PC-3 (cell line): ENCODE measurements around the gene SEC63. TPM values are rescaled to one million over a fixed set of nuclear protein-coding genes. Genes with fewer than 3 reads are reported as not detected.

ENCODE experiments used
- ATAC-seq: fragments of 200-7000 bp; cut with Tn5 transposase; 2 replicates; pipeline ENCODE4 v1.9.1; 2020; ENCODE audit warnings: mild to moderate bottlenecking, moderate library complexity
- BruUV-seq: library from RNA; stranded (reverse); fragments of 400-500 nt; replicated peaks from 2 replicates; lab custom pipeline; 2021; lab: Mats Ljungman, UMichigan
- CTCF ChIA-PET: fragments of 300-600 bp; sonication (Branson Sonifier 250); formaldehyde crosslinking; loops from one replicate; lab custom pipeline; 2022; ENCODE audit warnings: antibody characterized with exemption; lab: Charles Lee
- POLR2A ChIA-PET: fragments of 300-600 bp; sonication (Branson Sonifier 250); formaldehyde crosslinking; loops from one replicate; lab custom pipeline; 2022; ENCODE audit warnings: antibody characterized with exemption; ENCODE audit not compliant: unreplicated experiment; lab: Charles Lee
- DNase-seq: peaks from one replicate; pipeline ENCODE4 v3.0.0-alpha.2; 2015
- H2AFZ ChIP-seq: fragments of 300-600 bp; sonication (generic); 2 replicates; pipeline ENCODE4 v1.6.0; 2016; ENCODE audit warnings: antibody characterized with exemption, low read length
- H3F3A ChIP-seq: fragments of 300-600 bp; sonication (generic); one replicate; pipeline ENCODE4 v1.6.0; 2017; ENCODE audit warnings: antibody characterized with exemption, low read length, control low read depth, mild to moderate bottlenecking; ENCODE audit not compliant: unreplicated experiment
- H3K27ac ChIP-seq: fragments of 300-600 bp; sonication (generic); 2 replicates; pipeline ENCODE4 v1.5.1; 2016; ENCODE audit warnings: mild to moderate bottlenecking, low read length
- H3K27me3 ChIP-seq: fragments of 300-600 bp; sonication (generic); 2 replicates; pipeline ENCODE4 v1.6.1; 2016; ENCODE audit warnings: low read length, mixed read lengths
- H3K36me3 ChIP-seq: fragments of 300-600 bp; sonication (generic); 2 replicates; pipeline ENCODE4 v1.6.1; 2016; ENCODE audit warnings: low read depth, mixed run types, low read length, mixed read lengths
- H3K4me1 ChIP-seq: fragments of 300-600 bp; sonication (generic); 2 replicates; pipeline ENCODE4 v1.5.1; 2016; ENCODE audit warnings: low read length; ENCODE audit not compliant: insufficient read depth
- H3K4me2 ChIP-seq: fragments of 300-600 bp; sonication (generic); 2 replicates; pipeline ENCODE4 v1.6.0; 2016; ENCODE audit warnings: low read length
- H3K4me3 ChIP-seq: fragments of 300-600 bp; sonication (generic); 2 replicates; pipeline ENCODE4 v1.5.1; 2016; ENCODE audit warnings: mild to moderate bottlenecking, low read length, mixed read lengths
- H3K79me2 ChIP-seq: fragments of 300-600 bp; sonication (generic); 2 replicates; pipeline ENCODE4 v1.6.1; 2017; ENCODE audit warnings: low read length, mixed read lengths
- H3K9ac ChIP-seq: fragments of 300-600 bp; sonication (generic); 2 replicates; pipeline ENCODE4 v1.6.0; 2016; ENCODE audit warnings: mild to moderate bottlenecking, low read length
- H3K9me2 ChIP-seq: fragments of 300-600 bp; sonication (generic); replicated peaks from 2 replicates; pipeline ENCODE4 v1.6.1; 2016; ENCODE audit warnings: mixed run types, low read length, mixed read lengths
- H3K9me3 ChIP-seq: fragments of 300-600 bp; sonication (generic); 2 replicates; pipeline ENCODE4 v1.6.1; 2016; ENCODE audit warnings: low read length, mixed read lengths
- H4K20me1 ChIP-seq: fragments of 300-600 bp; sonication (generic); 2 replicates; pipeline ENCODE4 v1.6.1; 2016; ENCODE audit warnings: low read length, mixed read lengths
- EZH2 ChIP-seq: fragments of 300-600 bp; sonication (generic); IDR thresholded peaks from one replicate; pipeline ENCODE4 v1.6.1; 2017; ENCODE audit warnings: antibody characterized with exemption, mild to moderate bottlenecking, low read length; ENCODE audit not compliant: unreplicated experiment
- EZH2phosphoT487 ChIP-seq: fragments of 300-600 bp; sonication (generic); IDR thresholded peaks from 2 replicates; pipeline ENCODE4 v1.6.1; 2018; ENCODE audit warnings: mild to moderate bottlenecking, antibody characterized with exemption, low read length, borderline replicate concordance
- intact Hi-C: fragments of 100-400 bp; cut with micrococcal nuclease; formaldehyde crosslinking; loops from 2 replicates; pipeline ENCODE4 v1.9.0; 2023
- total RNA-seq: library from RNA; depleted of rRNA; stranded (reverse); fragments of >200 nt; gene quantifications from 2 replicates; pipeline ENCODE4 v1.2.3, GENCODE V29; 2014
- TF ChIP-seq, protein P1 (sequence below): fragments of 300-600 bp; sonication (generic); conservative IDR thresholded peaks from 2 replicates; pipeline ENCODE4 v1.5.1; 2017; ENCODE audit warnings: antibody characterized with exemption, low read depth, mild to moderate bottlenecking, low read length

Gene SEC63
- total RNA-seq, 1 experiment from 2014 or later = 12.2 TPM

- peak overlapping the region; percentile 59; the same call in 1 of the 2 replicates for H2AFZ ChIP-seq
- H3K36me3 ChIP-seq = no peaks in the 10 kb centered on the region
- intact Hi-C loops = loop anchor here (10.0 kb wide), 1 partner anchor 521 kb away; no protein-coding TSS in a partner anchor
- 0 out of 2 replicates have a peak, but pooled peaks cover 3% of the 10 kb centered on the region for H3K4me1 ChIP-seq
- H3K79me2 ChIP-seq = no peaks in the 10 kb centered on the region
- H3K9ac ChIP-seq = no peak overlapping the region
- TF ChIP-seq, protein P1, sequence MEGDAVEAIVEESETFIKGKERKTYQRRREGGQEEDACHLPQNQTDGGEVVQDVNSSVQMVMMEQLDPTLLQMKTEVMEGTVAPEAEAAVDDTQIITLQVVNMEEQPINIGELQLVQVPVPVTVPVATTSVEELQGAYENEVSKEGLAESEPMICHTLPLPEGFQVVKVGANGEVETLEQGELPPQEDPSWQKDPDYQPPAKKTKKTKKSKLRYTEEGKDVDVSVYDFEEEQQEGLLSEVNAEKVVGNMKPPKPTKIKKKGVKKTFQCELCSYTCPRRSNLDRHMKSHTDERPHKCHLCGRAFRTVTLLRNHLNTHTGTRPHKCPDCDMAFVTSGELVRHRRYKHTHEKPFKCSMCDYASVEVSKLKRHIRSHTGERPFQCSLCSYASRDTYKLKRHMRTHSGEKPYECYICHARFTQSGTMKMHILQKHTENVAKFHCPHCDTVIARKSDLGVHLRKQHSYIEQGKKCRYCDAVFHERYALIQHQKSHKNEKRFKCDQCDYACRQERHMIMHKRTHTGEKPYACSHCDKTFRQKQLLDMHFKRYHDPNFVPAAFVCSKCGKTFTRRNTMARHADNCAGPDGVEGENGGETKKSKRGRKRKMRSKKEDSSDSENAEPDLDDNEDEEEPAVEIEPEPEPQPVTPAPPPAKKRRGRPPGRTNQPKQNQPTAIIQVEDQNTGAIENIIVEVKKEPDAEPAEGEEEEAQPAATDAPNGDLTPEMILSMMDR = no peak
- TF ChIP-seq EZH2 = no peak
- no peak for TF ChIP-seq EZH2phosphoT487
- no peaks in the 10 kb centered on the region for H4K20me1 ChIP-seq
- ChIA-PET CTCF (no interaction called here), POLR2A (no interaction called here)
- DNase-seq (peak; percentile 69), ATAC-seq (no peak)
- H3K4me2 ChIP-seq = no peak overlapping the region
- BruUV-seq = no TSS peak
- no peaks in the 10 kb centered on the region for H3F3A ChIP-seq
- no peaks in the 10 kb centered on the region for H3K27me3 ChIP-seq
- H3K9me2 ChIP-seq = no peaks in the 10 kb centered on the region
- H3K9me3 ChIP-seq = no peaks in the 10 kb centered on the region
- H3K27ac ChIP-seq = no peak overlapping the region
- no peak overlapping the region for H3K4me3 ChIP-seq
Observed at GRCh38 chr6:107973594-107973993, 15.6 kb upstream of the SEC63 start.

DNA sequence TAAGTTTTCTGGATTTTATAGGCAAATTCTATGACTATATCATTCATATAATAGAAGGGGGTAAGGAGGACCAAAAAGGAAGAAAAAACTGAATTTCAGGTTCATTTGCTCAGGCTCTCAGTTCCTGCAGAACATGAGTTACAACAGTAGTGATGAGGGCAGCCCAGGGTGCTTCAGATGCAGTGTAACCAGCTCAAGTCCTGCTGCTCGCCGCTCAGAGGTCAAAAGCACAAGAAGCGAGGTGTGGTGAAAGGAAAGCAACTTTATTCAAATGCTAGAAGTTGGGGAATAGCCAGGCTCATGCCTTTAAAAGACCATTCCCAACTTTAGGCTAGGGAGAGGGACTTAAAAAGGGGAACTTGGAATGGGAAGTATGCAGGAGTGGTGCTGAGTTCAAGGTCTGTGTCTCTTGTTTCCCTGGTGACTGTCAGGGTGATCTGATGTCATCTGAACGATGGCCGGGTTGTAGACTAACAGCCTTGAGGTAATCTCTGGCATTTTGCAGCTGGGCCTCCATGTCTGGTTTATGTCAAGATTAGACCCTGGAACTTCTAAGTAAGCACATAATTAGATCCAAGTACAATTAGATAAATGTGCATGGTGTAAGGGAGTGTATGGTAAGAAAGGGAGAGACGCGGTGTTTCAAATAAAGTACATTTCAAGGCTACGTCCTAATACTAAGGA is 14.5 kb upstream of the SEC63 start:
- H3K9me3 ChIP-seq = no peaks in the 10 kb centered on the region
- DNase-seq (no peak), ATAC-seq (no peak)
- no peak overlapping the region for H2AFZ ChIP-seq
- no peaks in the 10 kb centered on the region for H3K9me2 ChIP-seq
- H3F3A ChIP-seq = no peaks in the 10 kb centered on the region
- no peak overlapping the region for H3K9ac ChIP-seq
- no peak overlapping the region for H3K27ac ChIP-seq
- no TSS peak for BruUV-seq
- no peaks in the 10 kb centered on the region for H3K79me2 ChIP-seq
- no peak overlapping the region for H3K4me3 ChIP-seq
- no peak for TF ChIP-seq EZH2phosphoT487
- TF ChIP-seq EZH2 = no peak
- TF ChIP-seq, protein P1 = no peak
- ChIA-PET POLR2A (no interaction called here), CTCF (no interaction called here)
- H4K20me1 ChIP-seq = no peaks in the 10 kb centered on the region
- 0 out of 2 replicates have a peak, but pooled peaks cover 3% of the 10 kb centered on the region for H3K4me1 ChIP-seq
- no peaks in the 10 kb centered on the region for H3K36me3 ChIP-seq
- no peak overlapping the region for H3K4me2 ChIP-seq
- H3K27me3 ChIP-seq = no peaks in the 10 kb centered on the region
- intact Hi-C loops = loop anchor here (10.0 kb wide), 1 partner anchor 522 kb away; no protein-coding TSS in a partner anchor

- Histone ChIP-seq H3K27ac (no peak overlapping the region), H3K27me3 (no peaks in the 10 kb centered on the region), H3K79me2 (no peaks in the 10 kb centered on the region), H2AFZ (no peak overlapping the region), H3K4me2 (no peak overlapping the region), H4K20me1 (no peaks in the 10 kb centered on the region), H3K4me3 (no peak overlapping the region), H3K9me2 (no peaks in the 10 kb centered on the region), H3K4me1 (peaks cover 7% of the 10 kb centered on the region), H3K9me3 (no peaks in the 10 kb centered on the region), H3F3A (no peaks in the 10 kb centered on the region), H3K9ac (no peak overlapping the region), H3K36me3 (no peaks in the 10 kb centered on the region)
- ATAC-seq = no peak
- POLR2A ChIA-PET = no interaction called here
- CTCF ChIA-PET = no interaction called here
- DNase-seq = no peak
- no TSS peak for BruUV-seq
- intact Hi-C loops = loop anchor here (10.0 kb wide), 1 partner anchor 524 kb away; no protein-coding TSS in a partner anchor
- TF ChIP-seq EZH2 (no peak), EZH2phosphoT487 (no peak)
- TF ChIP-seq, protein P1 = no peak
Observed at GRCh38 chr6:107971181-107971580, 13.2 kb upstream of the SEC63 start.
